GM12878 (cell line): ENCODE data around the gene UBE2D3.

Experiments
- CTCF ChIP-seq, 3 experiments: IDR thresholded peaks in 2 of 3; conservative IDR thresholded peaks in 1 of 3; 2 replicates each; pipeline ENCODE4 v1.5.1; 2011; ENCODE audit warnings: low read depth in 3 of 3, low read length in 3 of 3, mild to moderate bottlenecking in 3 of 3, control low read depth in 2 of 3, moderate library complexity in 2 of 3, inconsistent platforms in 1 of 3, mixed read lengths in 1 of 3; ENCODE audit not compliant: control insufficient read depth in 2 of 3, insufficient read depth in 1 of 3; ENCODE audit errors: extremely low read depth in 1 of 3
- REST ChIP-seq: IDR thresholded peaks from 2 replicates; pipeline ENCODE4 v1.6.1; 2012; ENCODE audit warnings: mild to moderate bottlenecking, low read depth, low read length

GRCh38 chr4:102761906-102762305 lies 65.4 kb downstream of the UBE2D3 start:
- no peak for TF ChIP-seq REST
- no peak for TF ChIP-seq CTCF (IDR thresholded peaks at IDR 0.05 in 2 of 3, conservative IDR thresholded peaks at IDR 0.05 in 1 of 3; ENCODE audit: control insufficient read depth in 2 of 3, extremely low read depth in 1 of 3, insufficient read depth in 1 of 3, low read depth in 3 of 3, low read length in 3 of 3)
